Midbrain (tissue), 1 donor: ENCODE results near the gene EYS.
A peak's percentile ranks its signal among the peaks of the same experiment; 100 is the strongest.
"Not testable (repeated sequence)": the region's sequence is repeated elsewhere in the genome, so short reads cannot be mapped to it uniquely, and the experiment has no call there.

Experiments
- DNase-seq: peaks from one replicate; lab custom pipeline; 2025; lab: John Stamatoyannopoulos, UW

EYS gene

GRCh38 chr6:64041373-64041772, 1665.7 kb downstream of the EYS start:
- DNase-seq, result no peak

DNA sequence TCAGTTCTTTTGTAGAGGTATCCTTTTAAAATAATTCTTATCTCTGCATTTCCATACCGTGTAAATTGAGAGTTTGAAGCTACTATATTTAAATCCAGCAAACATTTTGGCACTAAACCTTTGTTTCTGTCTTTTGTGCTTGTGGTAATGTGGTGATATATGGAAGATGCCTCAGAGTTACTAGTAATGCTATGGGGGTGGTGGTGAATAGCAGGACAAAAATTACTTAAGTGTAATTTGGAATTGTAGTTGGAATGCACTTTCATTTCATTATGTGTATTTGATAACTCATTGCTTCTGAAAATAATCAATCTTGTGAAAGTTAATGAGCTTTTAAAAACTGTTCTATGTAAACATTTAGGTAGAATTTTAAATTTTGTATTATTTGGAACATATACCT, 1666.9 kb downstream of the EYS start:
- DNase-seq, result no peak

DNA sequence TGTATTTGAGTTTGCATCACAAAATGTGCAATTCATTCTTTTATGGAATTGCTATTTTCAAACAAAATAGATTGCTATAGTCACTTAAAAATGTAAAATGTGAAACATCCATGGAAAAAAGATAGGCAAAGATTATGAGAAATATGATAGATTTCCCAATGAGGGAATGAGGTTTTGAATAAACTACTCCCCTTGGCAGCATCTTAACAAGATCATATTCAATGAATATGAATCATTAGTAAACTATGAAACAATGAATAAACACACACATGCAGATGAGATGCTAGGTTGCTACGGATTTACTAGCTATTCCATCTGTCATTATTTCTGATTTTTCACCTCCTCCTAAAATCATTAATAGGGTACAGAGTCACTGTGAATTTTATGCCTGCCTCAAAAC, 1669.6 kb downstream of the EYS start:
- DNase-seq, result no peak

DNA sequence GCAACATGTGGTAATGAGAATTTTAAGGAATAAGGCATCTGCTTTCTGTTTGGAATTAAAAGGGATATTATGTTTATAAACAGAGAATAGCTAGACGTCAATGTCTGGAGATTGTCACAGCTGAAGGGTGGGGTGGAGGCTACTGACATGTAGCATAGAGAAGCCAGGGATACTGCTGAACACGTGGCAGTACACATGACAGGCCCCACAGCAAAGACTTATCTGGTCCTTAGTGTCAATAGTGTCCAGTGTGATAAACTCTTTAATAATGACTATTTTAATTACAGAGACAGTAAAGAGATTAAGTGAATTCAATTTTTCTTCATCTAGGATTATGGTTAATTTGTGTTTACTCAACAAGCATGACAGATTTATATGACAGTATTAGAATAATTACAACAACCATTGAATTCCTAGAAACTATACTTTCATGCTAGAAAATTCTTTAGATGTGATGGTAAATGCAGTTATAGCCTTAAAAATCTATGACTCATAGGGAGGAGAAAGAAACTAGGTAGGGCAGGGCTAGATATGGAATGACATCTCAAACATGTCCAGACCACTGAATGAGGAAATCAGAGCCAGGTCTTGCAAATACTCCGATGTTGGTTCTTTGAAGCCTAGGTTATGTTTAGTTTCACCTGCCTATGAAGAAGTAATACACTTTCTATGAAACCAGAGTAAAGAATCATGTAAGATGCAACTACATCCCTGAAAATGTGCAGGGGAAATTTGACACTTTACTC, 1671.9 kb downstream of the EYS start:
- DNase-seq, result no peak

GRCh38 chr6:64034291-64034690, 1672.7 kb downstream of the EYS start:
- no peak for DNase-seq

- not testable (repeated sequence) for DNase-seq
These were observed 1675.9 kb downstream of the EYS start for GRCh38 chr6:64030950-64031618.

- no peak for DNase-seq
These were observed 1683.3 kb downstream of the EYS start for GRCh38 chr6:64023693-64024092.

GRCh38 chr6:64014595-64014994, 1692.4 kb downstream of the EYS start:
- no peak for DNase-seq

DNA sequence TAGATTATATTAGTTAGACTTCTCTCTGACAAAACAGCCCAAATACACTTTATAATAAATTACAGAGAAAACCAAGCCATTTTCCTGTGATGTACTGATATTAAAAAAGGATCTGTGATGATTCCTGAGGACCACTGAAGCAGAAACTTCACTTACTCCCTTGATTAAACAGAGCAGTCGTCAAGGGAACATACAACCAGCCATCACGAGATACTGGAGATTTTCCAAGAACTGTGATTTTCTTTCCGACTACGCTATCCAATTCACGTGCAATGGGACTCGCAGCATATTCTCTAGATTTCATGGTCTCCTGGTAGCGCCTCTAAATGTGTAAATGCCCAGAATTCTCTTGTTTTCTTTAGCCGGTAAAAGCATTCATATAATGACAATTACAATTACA, 1694.0 kb downstream of the EYS start:
- no peak for DNase-seq

DNA sequence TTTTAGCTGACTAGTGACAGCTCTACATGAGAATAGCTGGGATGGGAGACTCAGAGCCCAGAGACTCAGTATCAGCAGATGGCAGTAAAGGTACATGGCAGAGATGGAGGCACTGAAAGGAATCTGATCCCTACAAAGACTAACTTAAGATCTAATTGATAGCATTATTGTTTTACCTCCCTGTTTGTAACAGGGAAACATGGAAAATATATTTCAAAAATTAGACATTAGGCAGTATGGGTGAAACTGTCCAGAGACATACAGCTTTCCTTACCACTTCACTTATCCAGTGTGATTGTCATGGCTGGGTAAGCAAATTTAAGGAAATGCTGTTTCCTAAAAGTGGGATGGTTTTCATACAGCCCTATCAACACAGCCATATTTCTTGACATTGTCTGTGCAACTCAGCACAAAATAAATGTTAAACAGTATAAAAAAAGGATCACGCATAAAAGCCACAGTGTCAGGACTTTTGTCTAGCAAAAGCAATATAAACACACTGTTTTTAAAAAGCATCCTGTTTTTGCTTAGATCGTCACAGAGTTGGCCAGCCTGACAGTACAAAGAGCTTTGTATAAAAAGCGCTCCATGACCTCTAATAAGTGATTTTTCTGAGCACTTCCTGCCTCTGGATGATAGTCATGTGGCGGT, 1694.5 kb downstream of the EYS start:
- DNase-seq, result peak; percentile 72

DNA sequence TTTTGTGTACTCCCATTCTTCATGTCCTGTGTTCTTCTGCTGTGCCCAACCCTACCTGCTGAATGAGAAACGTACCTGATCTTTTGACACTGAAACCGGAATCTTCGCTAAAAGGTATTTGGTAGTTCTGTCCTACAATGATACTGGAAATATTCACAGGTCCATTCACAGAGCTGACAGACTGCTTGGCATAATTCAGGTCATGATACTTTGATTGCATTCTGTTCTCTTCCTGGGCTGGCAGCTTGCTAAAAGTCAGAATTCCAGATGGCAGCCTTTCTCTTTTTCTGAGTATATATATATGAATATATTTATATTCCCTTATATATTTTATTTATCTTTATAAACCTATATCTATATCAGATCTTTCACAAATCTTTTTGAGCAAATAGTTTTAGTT, 1696.4 kb downstream of the EYS start:
- no peak for DNase-seq

DNA sequence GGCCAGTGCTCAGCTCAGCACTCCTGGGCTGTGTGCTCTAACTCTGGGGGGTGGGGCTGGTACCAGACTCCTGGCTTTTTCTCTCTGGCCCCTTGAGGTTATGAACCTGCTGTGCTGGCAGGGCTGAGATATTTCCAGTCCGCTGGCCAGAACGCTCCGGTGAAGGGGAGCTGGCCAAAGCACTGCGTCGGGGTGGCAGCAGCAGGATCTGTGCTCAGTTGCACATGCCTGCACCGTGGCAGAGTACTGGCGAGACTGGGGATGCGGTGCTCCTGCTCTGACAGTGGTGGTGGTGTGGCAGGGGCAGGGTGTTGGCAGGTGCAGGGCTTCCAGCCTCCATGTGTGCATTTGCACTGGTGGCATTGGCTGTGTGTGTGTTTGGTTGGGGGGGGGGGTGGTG, 1697.0 kb downstream of the EYS start:
- DNase-seq, result no peak

- no peak for DNase-seq
These were observed 1700.8 kb downstream of the EYS start for GRCh38 chr6:64006246-64006645.

- no peak for DNase-seq
These were observed 1706.1 kb downstream of the EYS start for GRCh38 chr6:64000818-64001491.

DNA sequence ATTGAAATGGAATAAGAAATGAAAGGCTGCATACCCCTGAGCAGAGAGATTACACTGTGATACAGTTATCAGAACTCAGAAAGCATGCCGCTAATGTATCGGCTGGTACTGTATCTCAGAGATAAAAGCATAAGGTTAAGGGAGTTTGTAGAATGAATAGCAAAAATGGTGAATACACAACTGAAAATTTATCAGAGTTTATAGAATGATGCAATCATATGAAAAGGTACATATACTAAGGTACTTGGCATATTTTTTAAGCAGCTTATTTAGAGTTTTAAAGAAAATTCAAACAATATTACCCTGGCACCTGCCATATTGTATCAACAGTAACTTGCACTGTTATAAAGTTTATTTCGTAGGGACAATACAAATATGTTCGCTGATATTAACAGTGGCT, 1707.4 kb downstream of the EYS start:
- DNase-seq, result no peak

DNA sequence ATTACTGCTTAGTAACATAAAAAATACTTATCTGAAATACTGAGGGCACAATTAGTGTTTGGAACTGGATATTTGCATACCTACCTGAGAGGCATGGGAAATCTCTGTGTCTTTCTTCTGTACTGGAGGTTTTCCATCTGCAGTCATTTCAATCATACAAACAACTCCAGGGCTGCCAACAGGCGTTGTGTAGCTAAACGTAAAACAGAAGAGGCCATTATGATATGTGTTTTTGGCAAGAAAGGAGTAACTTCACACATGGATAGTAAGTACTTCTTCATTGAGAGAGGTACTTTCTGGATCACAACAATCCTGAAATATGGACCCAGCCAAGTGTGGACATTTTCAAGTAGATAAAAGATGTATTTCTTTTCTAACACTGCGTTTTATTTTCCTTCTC, 1708.0 kb downstream of the EYS start:
- DNase-seq, result no peak

GRCh38 chr6:63997734-63998133, 1709.3 kb downstream of the EYS start:
- no peak for DNase-seq

- no peak for DNase-seq
These were observed 1709.8 kb downstream of the EYS start for GRCh38 chr6:63997221-63997620.

DNA sequence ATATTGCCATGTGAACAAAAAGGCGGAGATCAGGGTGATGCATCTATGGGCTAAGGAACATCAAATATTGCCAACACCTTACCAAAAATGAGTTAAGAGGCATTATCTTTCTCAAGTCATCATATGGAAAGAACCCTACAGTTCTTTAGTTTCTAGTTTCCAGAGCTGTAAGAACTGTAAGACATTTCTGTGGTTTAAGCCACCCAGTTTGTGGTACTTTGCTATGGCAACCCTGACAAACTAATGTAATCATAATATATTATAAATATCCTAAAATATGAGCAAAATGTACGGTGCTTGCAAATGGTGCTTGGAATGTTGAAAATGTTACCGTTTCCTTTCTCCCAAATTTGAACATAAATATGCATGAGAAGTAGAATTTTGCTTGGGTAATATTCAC, 1721.8 kb downstream of the EYS start:
- no peak for DNase-seq

GRCh38 chr6:63975699-63976098, 1731.3 kb downstream of the EYS start:
- no peak for DNase-seq

DNA sequence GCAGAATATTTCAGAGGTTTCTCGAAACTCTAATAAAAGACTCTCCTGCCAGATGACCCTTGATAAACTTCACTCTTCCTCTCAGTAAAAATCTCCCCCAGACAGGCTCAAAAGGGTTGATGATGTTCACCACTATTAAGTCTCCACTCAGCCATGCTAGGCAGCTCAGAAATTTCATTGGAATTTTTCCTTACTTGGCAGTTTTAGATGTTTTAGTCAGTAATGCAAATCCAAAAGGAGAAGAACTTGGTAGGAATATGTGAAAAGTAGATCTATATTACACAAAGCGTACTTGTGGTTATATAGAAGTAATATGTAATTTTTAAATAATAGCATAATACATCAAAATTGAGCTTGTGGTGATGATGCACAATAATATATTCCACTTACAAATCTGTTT, 1738.4 kb downstream of the EYS start:
- no peak for DNase-seq

DNA sequence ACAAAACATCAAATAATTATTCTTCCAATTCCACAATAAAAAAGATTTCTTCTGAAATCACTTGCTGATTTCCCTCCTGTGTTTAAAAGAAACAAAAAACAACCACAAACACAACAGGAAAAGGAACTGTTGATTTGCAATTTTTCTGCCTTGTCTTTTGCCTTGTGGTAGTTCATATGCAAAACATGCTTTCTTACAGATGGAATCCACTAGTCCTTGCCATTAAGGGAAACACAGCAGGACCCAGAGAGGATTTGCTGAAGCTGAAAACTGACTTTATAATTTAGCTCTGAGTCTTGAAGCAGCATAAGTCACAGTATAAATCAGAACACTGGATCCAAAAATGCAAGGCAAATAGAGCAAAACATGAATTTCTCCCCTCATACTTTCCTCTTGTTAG, 1742.7 kb downstream of the EYS start:
- DNase-seq, result no peak
